DMS53 (cell line): Measurements from ENCODE around the gene BEST4.
"Not testable (repeated sequence)": the region's sequence is repeated elsewhere in the genome, so short reads cannot be mapped to it uniquely, and the experiment has no call there.

Experiments
- DNase-seq: peaks from one replicate; lab custom pipeline; 2025; lab: John Stamatoyannopoulos, UW

Gene BEST4

GRCh38 chr1:44819608-44820327 is 31.8 kb upstream of the BEST4 start:
- DNase-seq = peak; percentile 94

DNA sequence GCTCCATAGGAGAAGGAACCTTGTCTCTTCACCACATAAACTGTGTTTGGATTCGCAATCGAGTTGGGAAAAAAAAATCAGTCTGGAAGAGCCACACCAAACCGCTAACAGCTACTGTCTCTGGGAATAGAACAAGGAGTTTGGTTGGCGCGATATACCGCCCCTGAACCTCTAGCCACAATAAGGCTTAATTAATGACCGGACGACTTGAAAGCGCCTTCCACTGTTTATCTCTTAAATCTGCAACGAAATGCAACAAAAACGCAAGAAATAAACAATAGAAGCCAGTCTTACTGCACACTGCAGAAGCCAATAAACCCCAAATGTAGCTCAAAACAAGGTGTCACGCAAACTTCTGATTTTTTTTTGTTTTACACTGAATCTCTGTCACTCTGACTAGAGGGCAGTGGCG is 31.2 kb upstream of the BEST4 start:
- DNase-seq = peak; percentile 77

GRCh38 chr1:44817771-44818495 is 30.0 kb upstream of the BEST4 start:
- DNase-seq = no peak

DNA sequence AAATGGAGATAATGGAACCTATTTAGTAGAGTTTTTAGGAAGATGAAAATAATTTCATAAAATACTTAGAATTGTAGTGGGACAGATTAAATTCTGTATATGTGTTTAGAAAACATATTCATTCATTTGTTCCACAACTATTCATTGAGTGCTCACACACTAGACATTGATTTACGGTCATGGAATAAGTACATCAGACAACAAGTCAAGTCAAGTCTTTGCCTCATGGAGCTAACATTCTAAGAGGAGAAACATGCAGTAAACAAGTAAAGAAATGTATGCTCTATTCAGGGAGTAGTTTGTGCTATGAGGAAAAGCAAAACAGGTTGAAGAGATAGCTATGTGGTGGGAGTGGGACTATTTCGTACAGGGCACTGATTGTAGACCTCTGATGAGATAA is 29.3 kb upstream of the BEST4 start:
- no peak for DNase-seq

GRCh38 chr1:44815926-44816325 is 28.0 kb upstream of the BEST4 start:
- not testable (repeated sequence) for DNase-seq

DNA sequence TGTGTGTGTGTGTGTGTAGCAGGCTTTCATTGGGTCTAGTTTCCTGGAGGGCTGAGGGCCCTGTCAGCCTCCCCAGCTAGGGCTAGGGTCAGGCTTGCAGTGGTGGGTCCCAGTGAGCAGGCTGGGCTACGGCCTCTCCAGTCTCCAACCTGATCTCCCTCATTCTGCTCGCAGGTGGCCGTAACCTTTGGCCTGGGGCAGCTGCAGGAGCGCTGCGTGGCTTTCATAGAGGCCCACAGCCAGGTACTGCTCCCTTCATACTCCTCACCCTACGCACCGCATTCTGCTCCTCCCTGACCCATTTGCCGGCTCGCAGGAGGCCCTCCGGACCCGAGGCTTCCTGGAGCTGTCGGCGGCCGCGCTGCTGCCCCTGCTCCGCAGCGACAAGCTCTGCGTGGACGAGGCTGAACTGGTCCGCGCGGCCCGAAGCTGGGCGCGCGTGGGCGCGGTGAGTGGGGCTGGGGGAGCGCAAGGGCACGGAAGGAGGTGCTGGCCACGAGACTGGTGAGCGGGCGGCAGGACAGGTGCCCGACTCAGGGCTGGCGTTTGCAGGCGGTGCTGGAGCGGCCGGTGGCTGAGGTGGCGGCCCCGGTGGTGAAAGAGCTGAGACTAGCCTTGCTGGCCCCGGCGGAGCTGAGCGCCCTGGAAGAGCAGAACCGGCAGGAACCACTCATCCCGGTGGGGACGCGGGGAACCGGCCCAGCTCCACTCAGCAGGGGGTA is 25.0 kb upstream of the BEST4 start:
- peak; percentile 78 for DNase-seq

- no peak for DNase-seq
These were observed 23.3 kb upstream of the BEST4 start for GRCh38 chr1:44811234-44811633.

DNA sequence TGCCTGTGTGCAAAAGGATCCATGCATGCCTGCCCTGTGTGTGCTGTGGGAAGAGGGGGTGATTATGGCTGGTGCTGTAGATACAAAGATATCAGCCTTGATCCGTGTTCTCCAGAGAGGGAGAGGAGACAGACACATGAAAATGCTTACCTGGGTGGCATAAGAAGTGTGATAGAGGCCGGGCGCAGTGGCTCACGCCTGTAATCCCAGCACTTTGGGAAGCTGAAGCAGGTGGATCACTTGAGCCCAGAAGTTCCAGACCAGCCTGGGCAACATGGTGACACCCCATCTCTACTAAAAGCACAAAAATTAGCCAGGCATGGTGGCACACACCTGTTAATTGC is 22.8 kb upstream of the BEST4 start:
- DNase-seq = not testable (repeated sequence)

DNA sequence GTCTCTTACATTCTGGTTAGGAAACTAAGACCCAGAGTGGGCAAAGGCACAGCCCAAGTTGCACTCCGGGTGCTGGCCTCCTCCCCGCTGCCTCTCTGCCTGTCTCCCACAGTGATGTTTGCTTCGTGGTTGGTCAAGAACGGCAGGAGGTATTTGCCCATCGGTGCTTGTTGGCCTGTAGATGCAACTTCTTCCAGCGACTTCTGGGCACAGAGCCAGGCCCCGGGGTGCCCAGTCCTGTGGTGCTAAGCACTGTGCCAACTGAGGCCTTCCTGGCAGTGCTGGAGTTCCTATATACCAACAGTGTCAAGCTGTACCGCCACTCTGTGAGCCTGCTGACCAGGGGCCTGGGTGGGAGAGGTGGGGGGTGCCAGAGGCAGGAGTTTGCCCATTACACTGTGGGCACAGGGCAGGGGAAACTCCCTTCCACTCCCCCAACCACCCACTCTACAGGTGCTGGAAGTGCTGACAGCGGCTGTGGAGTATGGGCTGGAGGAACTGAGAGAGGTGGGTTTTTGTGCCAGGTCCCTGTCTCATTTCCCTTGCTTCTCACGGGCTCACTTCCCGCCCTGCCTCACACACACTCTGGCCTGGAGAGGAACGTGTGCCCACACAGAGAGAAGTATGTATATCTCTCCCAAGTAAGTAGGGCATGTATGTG is 22.3 kb upstream of the BEST4 start:
- no peak for DNase-seq

- no peak for DNase-seq
These were observed 21.3 kb upstream of the BEST4 start for GRCh38 chr1:44808938-44809917.

DNA sequence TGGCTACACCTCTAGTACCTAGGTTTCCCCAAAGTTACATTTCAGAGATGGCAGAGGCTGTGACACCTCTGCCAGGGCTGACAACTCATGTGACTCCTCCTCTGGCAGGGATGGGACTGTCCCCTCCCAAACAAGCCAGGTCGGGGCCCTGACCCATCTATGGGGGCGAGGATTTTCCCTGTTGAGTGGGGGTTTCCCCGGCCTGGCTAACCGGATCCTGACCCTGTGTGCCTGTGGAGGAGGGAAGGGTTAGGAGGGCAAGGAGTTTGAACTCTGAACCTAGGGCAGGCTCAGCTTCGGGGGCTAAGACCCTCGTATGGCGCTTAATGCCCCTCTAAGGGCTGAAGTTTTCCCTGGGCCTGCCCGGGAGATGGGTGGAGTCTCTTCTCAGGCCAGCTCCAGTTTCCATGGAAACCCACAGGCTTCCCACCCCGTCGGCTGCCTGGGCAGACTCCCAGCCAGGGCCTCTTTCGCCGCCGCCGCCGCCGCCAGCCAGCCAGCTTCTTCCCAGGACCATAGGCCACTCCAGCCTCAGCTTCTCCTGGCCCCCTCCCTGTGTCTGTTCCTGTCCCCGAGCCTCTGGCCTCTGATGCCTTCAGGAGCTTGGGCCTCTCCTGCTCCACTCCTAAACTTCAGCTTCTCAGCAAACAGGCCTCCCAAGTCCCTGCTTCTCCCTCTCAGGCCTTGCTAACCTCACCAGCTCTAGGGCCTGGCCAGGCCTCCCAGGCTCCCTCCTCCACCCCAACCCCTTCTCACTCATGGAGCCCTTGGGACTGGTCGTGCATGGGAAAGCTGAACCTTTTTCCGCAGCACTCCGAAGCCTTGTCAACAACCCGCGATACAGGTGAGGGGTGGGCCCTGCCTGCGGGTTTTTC is 20.3 kb upstream of the BEST4 start, which contains the start of gene BTBD19:
Gene BTBD19, plus strand, starts transcription at position 461 of the 875 bp plus-strand sequence. Its CDS starts 298 bp downstream, at position 759.
- peak; percentile 52 for DNase-seq

DNA sequence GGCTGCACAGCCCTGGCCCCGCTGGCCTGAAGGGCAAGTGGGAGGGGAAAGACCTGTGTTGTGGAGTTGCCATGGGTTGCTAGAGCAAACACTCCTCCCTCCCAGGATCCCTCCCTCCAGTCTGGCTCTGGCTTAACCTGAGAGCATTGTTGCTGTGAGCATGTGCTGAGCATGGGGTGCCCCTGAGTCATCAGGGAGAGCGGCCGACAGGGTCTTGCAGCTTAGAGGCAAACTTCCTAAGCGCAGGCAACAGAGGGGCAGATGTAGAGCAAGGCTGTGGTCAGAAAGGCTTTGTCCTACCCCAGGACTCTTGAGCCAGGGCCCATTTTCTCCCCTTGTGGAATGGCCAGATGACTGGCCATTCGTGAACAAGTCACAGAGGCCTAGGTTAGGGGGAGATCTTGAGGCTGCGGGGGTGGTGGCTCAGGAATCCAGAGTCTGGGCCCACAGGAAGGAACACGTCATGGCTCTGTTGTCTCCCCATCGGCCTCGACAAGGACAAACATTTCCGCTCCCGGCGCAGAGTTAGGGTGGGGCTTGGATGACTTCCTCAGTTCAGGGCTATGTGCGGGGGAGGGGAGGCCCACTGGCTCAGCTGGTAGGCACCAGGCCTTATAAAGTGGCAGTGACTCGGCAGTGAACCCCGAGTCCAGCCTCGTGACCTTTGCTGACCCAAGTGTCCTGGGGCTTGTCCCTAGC is 19.5 kb upstream of the BEST4 start:
- peak; percentile 99 for DNase-seq

- DNase-seq = peak; percentile 69
These were observed 18.9 kb upstream of the BEST4 start, which contains the start of gene DYNLT4 for GRCh38 chr1:44806704-44807363. Gene DYNLT4 (minus strand): TSS chr1:44807351. CDS start chr1:44806668, 683 bp downstream.

- DNase-seq = no peak
These were observed 18.2 kb upstream of the BEST4 start for GRCh38 chr1:44806025-44806703.

- DNase-seq = no peak
These were observed 17.5 kb upstream of the BEST4 start for GRCh38 chr1:44805311-44806024.

DNA sequence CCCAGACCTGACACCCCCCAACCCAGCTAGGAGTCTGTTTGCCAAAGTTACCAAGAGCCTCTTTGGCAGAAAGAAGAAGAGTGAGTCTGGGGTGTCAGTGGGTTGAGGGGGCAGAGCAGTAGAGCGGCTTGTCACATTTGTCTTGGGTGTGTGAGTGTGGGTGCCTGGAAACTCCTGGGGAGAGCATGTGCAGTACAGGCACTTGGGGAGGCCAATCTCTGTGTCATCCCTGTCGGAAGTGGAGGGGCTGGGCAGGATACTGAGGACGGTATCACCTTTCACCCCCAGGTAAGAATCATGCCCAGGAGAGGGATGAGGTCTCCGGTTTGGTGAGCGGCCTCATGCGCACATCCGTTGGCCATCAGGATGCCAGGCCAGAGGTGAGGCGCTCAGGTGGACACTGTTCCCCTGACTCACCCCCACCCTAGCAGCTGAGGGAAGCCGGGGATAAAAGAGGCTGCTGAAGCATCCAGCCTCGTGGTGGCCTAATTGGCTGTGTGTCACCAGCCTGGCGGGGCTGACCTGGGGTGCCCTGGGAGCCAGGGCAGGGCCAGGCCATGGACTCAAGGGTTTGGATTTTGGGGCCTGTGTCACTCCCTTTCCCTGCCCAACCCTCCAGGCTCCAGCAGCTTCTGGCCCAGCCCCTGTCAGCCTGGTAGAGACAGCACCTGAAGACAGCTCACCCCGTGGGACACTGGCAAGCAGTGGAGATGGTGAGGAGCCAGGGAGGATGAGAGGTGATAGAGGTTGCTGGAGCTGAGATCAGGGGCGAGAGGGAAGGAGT is 15.5 kb upstream of the BEST4 start:
- no peak for DNase-seq

DNA sequence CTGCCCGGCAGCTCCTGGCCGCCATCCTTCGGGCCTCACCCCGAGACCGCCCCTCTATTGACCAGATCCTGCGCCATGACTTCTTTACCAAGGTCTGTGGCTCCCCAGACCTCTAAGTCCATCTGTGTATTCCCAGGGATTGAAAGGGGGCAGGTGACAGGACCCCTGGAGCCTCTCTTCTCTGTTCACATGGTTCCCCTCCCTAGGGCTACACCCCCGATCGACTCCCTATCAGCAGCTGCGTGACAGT is 15.0 kb upstream of the BEST4 start:
- no peak for DNase-seq
